SH-SY5Y (cell line): ENCODE data around the gene CRYGS.

Source experiments
- GATA2 ChIP-seq: IDR thresholded peaks from 2 replicates; pipeline ENCODE4 v1.6.1; 2011; ENCODE audit warnings: mild to moderate bottlenecking, low read depth, low read length
- GATA3 ChIP-seq: IDR thresholded peaks from 2 replicates; pipeline ENCODE4 v1.6.1; 2011; ENCODE audit warnings: low read depth, mild to moderate bottlenecking, low read length, moderate library complexity

DNA sequence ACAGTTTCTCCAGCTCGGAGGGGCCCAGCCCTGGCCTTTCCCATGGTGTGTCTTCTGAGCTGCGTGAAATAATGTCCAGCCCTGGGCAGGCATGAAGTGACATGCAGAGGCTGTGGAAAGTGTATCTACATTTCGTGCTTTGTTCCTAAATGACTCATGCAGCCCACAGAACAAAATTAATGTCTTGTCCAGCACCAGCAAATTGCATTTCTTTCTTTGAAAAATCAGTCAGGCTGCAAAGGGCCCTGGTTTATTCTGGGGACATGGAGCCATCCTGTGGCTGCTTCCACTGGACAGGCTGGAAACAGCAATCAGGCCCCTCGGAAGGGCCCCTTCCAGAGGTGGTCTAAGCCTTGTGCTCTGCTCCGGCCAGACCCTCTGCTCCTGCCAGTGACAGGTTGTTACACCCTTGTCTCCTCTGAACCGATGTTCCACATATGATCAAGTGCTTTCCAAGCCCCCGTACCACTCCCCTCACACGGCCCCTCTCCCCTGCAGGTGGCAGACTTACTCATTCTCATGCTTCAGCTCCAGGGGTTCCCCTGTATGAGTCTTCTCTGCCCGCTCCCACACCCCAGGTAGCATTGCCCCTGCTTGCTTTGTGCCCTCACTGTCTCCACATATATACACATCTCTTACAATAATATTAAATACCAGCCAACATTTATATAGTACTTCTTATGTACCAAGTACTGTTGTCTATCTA lies 33.7 kb downstream of the CRYGS start:
- TF ChIP-seq GATA3: no peak
- no peak for TF ChIP-seq GATA2
